MM.1S (cell line): ENCODE measurements around the gene XYLT1.

ENCODE experiments used
- DNase-seq: peaks from one replicate; pipeline ENCODE4 v3.0.0-alpha.2; 2015
- H2AFZ ChIP-seq: fragments of 300-600 bp; sonication (generic); 2 replicates; pipeline ENCODE4 v1.6.0; 2016; ENCODE audit warnings: antibody characterized with exemption, low read length
- H3F3A ChIP-seq: fragments of 300-600 bp; sonication (generic); 2 replicates; pipeline ENCODE4 v1.6.1; 2016; ENCODE audit warnings: mild to moderate bottlenecking, antibody characterized with exemption, low read length, moderate library complexity, mixed read lengths; ENCODE audit not compliant: insufficient read depth
- H3K27ac ChIP-seq: fragments of 300-600 bp; sonication (generic); 2 replicates; pipeline ENCODE4 v1.5.1; 2016; ENCODE audit warnings: mild to moderate bottlenecking, low read length
- H3K27me3 ChIP-seq: fragments of 300-600 bp; sonication (generic); replicated peaks from 2 replicates; pipeline ENCODE4 v1.6.0; 2016; ENCODE audit warnings: low read length; ENCODE audit not compliant: insufficient read depth
- H3K36me3 ChIP-seq: fragments of 300-600 bp; sonication (generic); replicated peaks from 2 replicates; pipeline ENCODE4 v1.6.1; 2016; ENCODE audit warnings: mild to moderate bottlenecking, low read length, mixed read lengths; ENCODE audit not compliant: insufficient read depth
- H3K4me1 ChIP-seq: fragments of 300-600 bp; sonication (generic); 2 replicates; pipeline ENCODE4 v1.6.1; 2016; ENCODE audit warnings: low read length, mixed read lengths
- H3K4me2 ChIP-seq: fragments of 300-600 bp; sonication (generic); 2 replicates; pipeline ENCODE4 v1.6.0; 2016; ENCODE audit warnings: low read depth, low read length
- H3K4me3 ChIP-seq: fragments of 300-600 bp; sonication (generic); 2 replicates; pipeline ENCODE4 v1.5.1; 2016; ENCODE audit warnings: low read length, mixed read lengths
- H3K79me2 ChIP-seq: fragments of 300-600 bp; sonication (generic); 2 replicates; pipeline ENCODE4 v1.6.1; 2016; ENCODE audit warnings: mixed run types, low read length, mixed read lengths
- H3K9ac ChIP-seq: fragments of 300-600 bp; sonication (generic); 2 replicates; pipeline ENCODE4 v1.6.1; 2016; ENCODE audit warnings: low read length, mixed read lengths
- H3K9me2 ChIP-seq: fragments of 300-600 bp; sonication (generic); replicated peaks from 2 replicates; pipeline ENCODE4 v1.6.1; 2016; ENCODE audit warnings: mild to moderate bottlenecking, low read length, mixed read lengths; ENCODE audit not compliant: insufficient read depth
- H3K9me3 ChIP-seq: fragments of 300-600 bp; sonication (generic); replicated peaks from 2 replicates; pipeline ENCODE4 v1.6.1; 2016; ENCODE audit warnings: mild to moderate bottlenecking, low read length, mixed read lengths; ENCODE audit not compliant: insufficient read depth
- H4K20me1 ChIP-seq: fragments of 300-600 bp; sonication (generic); 2 replicates; pipeline ENCODE4 v1.6.1; 2016; ENCODE audit warnings: mild to moderate bottlenecking, low read length, moderate library complexity, mixed read lengths; ENCODE audit not compliant: insufficient read depth
- EZH2 ChIP-seq: fragments of 300-600 bp; sonication (generic); optimal IDR thresholded peaks from 2 replicates; pipeline ENCODE3; 2017; ENCODE audit warnings: low read depth, mild to moderate bottlenecking, antibody characterized with exemption, low read length, mixed read lengths
- EZH2phosphoT487 ChIP-seq: fragments of 300-600 bp; sonication (generic); IDR thresholded peaks from 2 replicates; pipeline ENCODE4 v1.6.1; 2018; ENCODE audit warnings: antibody characterized with exemption, low read length
- TF ChIP-seq, protein P1 (sequence below): fragments of 300-600 bp; sonication (generic); IDR thresholded peaks from 2 replicates; pipeline ENCODE4 v1.5.1; 2016; ENCODE audit warnings: antibody characterized with exemption, low read length, mixed read lengths

XYLT1 gene

DNA sequence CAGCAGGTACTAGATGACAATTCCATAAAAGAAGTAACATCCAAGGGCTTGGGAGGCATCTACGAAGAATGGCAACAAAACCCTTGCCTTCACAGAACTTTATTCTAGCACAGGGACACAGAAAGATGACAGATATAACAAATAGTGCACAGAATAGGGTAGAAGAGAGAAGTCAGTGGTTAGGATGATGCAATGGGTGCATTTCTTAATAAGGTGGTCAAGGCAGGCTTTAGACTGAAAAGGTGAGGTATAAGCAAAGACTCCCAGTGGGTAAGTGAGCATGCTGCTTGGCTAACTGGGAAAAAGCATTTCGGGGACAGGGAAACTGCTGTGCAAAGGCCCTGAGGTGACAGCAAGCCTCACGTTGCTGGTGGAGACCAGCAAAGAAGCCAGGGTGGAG, 175.9 kb downstream of the XYLT1 start:
- no peak for TF ChIP-seq EZH2
- no peak for TF ChIP-seq EZH2phosphoT487
- TF ChIP-seq, protein P1, sequence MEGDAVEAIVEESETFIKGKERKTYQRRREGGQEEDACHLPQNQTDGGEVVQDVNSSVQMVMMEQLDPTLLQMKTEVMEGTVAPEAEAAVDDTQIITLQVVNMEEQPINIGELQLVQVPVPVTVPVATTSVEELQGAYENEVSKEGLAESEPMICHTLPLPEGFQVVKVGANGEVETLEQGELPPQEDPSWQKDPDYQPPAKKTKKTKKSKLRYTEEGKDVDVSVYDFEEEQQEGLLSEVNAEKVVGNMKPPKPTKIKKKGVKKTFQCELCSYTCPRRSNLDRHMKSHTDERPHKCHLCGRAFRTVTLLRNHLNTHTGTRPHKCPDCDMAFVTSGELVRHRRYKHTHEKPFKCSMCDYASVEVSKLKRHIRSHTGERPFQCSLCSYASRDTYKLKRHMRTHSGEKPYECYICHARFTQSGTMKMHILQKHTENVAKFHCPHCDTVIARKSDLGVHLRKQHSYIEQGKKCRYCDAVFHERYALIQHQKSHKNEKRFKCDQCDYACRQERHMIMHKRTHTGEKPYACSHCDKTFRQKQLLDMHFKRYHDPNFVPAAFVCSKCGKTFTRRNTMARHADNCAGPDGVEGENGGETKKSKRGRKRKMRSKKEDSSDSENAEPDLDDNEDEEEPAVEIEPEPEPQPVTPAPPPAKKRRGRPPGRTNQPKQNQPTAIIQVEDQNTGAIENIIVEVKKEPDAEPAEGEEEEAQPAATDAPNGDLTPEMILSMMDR = no peak
- Histone ChIP-seq H2AFZ (no peak overlapping the region), H4K20me1 (no peaks in the 10 kb centered on the region), H3F3A (peaks cover 7% of the 10 kb centered on the region; the same call in 1 of the 2 replicates), H3K27ac (peak overlapping the region; percentile 93), H3K79me2 (peaks cover 40% of the 10 kb centered on the region), H3K9me3 (no peaks in the 10 kb centered on the region), H3K9ac (peak overlapping the region; percentile 56), H3K4me1 (peaks cover 20% of the 10 kb centered on the region), H3K4me3 (no peak overlapping the region), H3K36me3 (no peaks in the 10 kb centered on the region), H3K27me3 (no peaks in the 10 kb centered on the region), H3K4me2 (peak overlapping the region; percentile 59; the same call in 1 of the 2 replicates), H3K9me2 (no peaks in the 10 kb centered on the region)
- no peak for DNase-seq

GRCh38 chr16:17293813-17294558, 176.8 kb downstream of the XYLT1 start:
- peak; percentile 83 for DNase-seq
- Histone ChIP-seq H3F3A (peaks cover 7% of the 10 kb centered on the region; the same call in 1 of the 2 replicates), H3K4me1 (peaks cover 20% of the 10 kb centered on the region)

DNA sequence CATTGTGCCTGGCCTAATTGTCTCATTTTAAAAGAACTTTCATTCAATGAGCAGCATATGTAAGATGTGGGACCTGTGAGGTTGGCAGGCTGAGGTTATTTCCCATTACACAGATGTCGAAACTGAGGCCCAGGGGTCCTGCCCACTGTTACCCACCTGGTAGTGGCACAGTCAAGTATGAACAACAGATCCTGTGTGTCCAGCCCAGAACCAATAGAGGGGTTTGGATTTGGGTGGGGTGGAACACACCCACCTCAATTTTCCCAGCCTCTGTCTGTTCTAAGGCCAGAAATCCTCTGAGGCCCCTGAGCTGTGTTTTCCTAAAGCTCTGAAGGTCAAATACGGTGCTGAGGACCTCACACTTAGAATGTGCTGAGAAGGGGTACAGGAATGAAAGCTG, 179.5 kb downstream of the XYLT1 start:
- TF ChIP-seq EZH2 (no peak), EZH2phosphoT487 (no peak)
- TF ChIP-seq, protein P1 = no peak
- no peak overlapping the region for H3K4me2 ChIP-seq
- no peaks in the 10 kb centered on the region for H3K36me3 ChIP-seq
- H3K9me2 ChIP-seq = no peaks in the 10 kb centered on the region
- H3K9ac ChIP-seq = no peak overlapping the region
- DNase-seq = no peak
- H3K79me2 ChIP-seq = peaks cover 58% of the 10 kb centered on the region
- no peaks in the 10 kb centered on the region for H4K20me1 ChIP-seq
- no peak overlapping the region for H2AFZ ChIP-seq
- H3F3A ChIP-seq = peaks cover 7% of the 10 kb centered on the region; the same call in 1 of the 2 replicates
- peaks cover 20% of the 10 kb centered on the region for H3K4me1 ChIP-seq
- H3K4me3 ChIP-seq = no peak overlapping the region
- H3K9me3 ChIP-seq = no peaks in the 10 kb centered on the region
- H3K27ac ChIP-seq = no peak overlapping the region
- H3K27me3 ChIP-seq = no peaks in the 10 kb centered on the region

More at GRCh38 chr16:17293813-17294558, 176.8 kb downstream of the XYLT1 start:
- Histone ChIP-seq H3K79me2 (peaks cover 43% of the 10 kb centered on the region), H3K4me3 (no peak overlapping the region), H3K27ac (peak overlapping the region; percentile 93), H3K9me3 (no peaks in the 10 kb centered on the region), H3K36me3 (no peaks in the 10 kb centered on the region), H3K9ac (peak overlapping the region; percentile 56), H3K9me2 (no peaks in the 10 kb centered on the region), H3K27me3 (no peaks in the 10 kb centered on the region), H3K4me2 (peak overlapping the region; percentile 59; the same call in 1 of the 2 replicates), H2AFZ (no peak overlapping the region), H4K20me1 (no peaks in the 10 kb centered on the region)
- TF ChIP-seq, protein P1 = peak; percentile 59
- TF ChIP-seq EZH2 (no peak), EZH2phosphoT487 (no peak)
